ENCODE results near the gene FHIT. TPM values are rescaled to one million over a fixed set of nuclear protein-coding genes. Genes with fewer than 3 reads are reported as not detected.

FHIT gene
- polyA plus RNA-seq, 1 of the 3 experiments (the other 2 are of a cell fraction): 0.41 TPM

DNA sequence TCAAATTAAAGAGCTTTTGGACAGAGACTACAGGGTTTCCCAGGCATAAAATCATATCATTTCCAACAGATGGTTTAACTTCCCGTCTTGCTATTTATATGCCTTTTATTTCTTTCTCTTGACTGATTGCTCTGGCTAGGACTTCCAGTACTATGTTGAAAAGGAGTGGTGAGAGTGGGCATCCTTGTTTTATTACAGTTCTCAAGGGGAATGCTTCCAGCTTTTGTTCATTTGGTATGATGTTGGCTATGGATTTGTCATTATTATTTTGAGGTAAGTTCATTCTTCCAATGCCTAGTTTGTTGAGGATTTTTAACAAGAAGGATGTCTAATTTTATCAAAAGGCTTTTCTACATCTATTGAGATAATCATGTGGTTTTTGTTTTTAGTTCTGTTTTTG lies 1304.9 kb downstream of the FHIT start:
- Histone ChIP-seq H3K36me3 (replicated peaks in 1 of 2; ENCODE audit: control insufficient read depth in 1 of 2, insufficient read depth in 2 of 2, low read length in 1 of 2) (no peaks in the 10 kb centered on the region), H3K4me2 (no peak overlapping the region), H3K9ac (no peak overlapping the region), H3K4me3 (ENCODE audit: low read depth in 2 of 2, low read length in 1 of 2) (no peak overlapping the region), H3K27ac (ENCODE audit: low read depth in 2 of 2, low read length in 1 of 2) (no peak overlapping the region), H3K4me1 (ENCODE audit: control insufficient read depth in 1 of 2, insufficient read depth in 2 of 2, low read depth in 1 of 2, low read length in 1 of 2) (no peaks in the 10 kb centered on the region), H3K79me2 (ENCODE audit: insufficient read depth) (no peaks in the 10 kb centered on the region), H4K20me1 (ENCODE audit: insufficient read depth) (no peaks in the 10 kb centered on the region), H3K9me2 (no peaks in the 10 kb centered on the region), H3K27me3 (ENCODE audit: insufficient read depth) (no peaks in the 10 kb centered on the region), H3F3A (replicated peaks; ENCODE audit: insufficient read depth) (no peaks in the 10 kb centered on the region), H3K9me3 (no peaks in the 10 kb centered on the region), H2AFZ (ENCODE audit: low read depth) (no peak overlapping the region)
- 29% methylated on average over 1 of the region's 1 CpG for WGBS (ENCODE audit: low lambda C conversion rate)
- no peak for DNase-seq
- TF ChIP-seq RAD21 (IDR thresholded peaks at IDR 0.05; ENCODE audit: low read length) (no peak), GATA2 (CRISPR knock-in tag; IDR thresholded peaks at IDR 0.05) (no peak), RXRA (IDR thresholded peaks at IDR 0.05; ENCODE audit: borderline replicate concordance, low read depth) (no peak), CHD2 (IDR thresholded peaks at IDR 0.05; ENCODE audit: low read length, partially characterized antibody) (no peak), TCF12 (IDR thresholded peaks at IDR 0.05) (no peak), ELF1 (IDR thresholded peaks at IDR 0.05) (no peak)
- CTCF ChIA-PET: interaction anchor here (1.9 kb wide), 1 partner anchor 13 kb away, joined by 5 read pairs; no protein-coding TSS in a partner anchor
- POLR2A ChIA-PET: no interaction called here

DNA sequence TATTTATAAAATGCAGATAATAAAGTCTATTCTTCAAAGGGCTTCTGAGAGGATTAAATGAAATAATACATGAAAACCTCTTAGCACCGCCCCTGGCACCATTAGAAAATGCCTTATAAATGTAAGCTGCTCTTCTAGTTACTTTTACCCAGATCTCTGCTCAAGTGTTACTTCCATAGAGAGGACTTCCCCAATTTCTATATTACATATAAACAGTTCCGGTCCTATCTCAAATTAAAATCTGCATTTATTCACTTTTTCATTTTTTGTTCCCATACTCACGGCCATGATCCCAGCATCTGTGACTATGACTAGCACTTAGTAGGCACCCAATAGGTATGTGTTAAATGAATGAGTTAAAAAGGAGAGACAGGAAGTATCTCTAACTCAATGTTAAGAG lies 1310.5 kb downstream of the FHIT start:
- H3K9me3 ChIP-seq: no peaks in the 10 kb centered on the region
- POLR2A ChIA-PET: no interaction called here
- no peaks in the 10 kb centered on the region for H3K27me3 ChIP-seq (ENCODE audit: insufficient read depth)
- H3K36me3 ChIP-seq (replicated peaks in 1 of 2; ENCODE audit: control insufficient read depth in 1 of 2, insufficient read depth in 2 of 2, low read length in 1 of 2): no peaks in the 10 kb centered on the region
- CTCF ChIA-PET: no interaction called here
- no peak overlapping the region for H2AFZ ChIP-seq (ENCODE audit: low read depth)
- H3F3A ChIP-seq (replicated peaks; ENCODE audit: insufficient read depth): no peaks in the 10 kb centered on the region
- no peaks in the 10 kb centered on the region for H4K20me1 ChIP-seq (ENCODE audit: insufficient read depth)
- H3K9me2 ChIP-seq: no peaks in the 10 kb centered on the region
- no peak for TF ChIP-seq POLR2AphosphoS5 (IDR thresholded peaks at IDR 0.05; ENCODE audit: low read depth, low read length)
- TF ChIP-seq NFIC (IDR thresholded peaks at IDR 0.05; ENCODE audit: borderline replicate concordance): no peak
- TF ChIP-seq YY1 (IDR thresholded peaks at IDR 0.05; ENCODE audit: low read depth): no peak
- TF ChIP-seq MEF2A (IDR thresholded peaks at IDR 0.05; ENCODE audit: borderline replicate concordance, low read depth): no peak
- TF ChIP-seq SMC3 (IDR thresholded peaks at IDR 0.05; ENCODE audit: low read depth, low read length): no peak
- TF ChIP-seq, protein P1, sequence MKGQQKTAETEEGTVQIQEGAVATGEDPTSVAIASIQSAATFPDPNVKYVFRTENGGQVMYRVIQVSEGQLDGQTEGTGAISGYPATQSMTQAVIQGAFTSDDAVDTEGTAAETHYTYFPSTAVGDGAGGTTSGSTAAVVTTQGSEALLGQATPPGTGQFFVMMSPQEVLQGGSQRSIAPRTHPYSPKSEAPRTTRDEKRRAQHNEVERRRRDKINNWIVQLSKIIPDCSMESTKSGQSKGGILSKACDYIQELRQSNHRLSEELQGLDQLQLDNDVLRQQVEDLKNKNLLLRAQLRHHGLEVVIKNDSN (IDR thresholded peaks at IDR 0.05; ENCODE audit: borderline replicate concordance, low read depth): no peak
- no peak overlapping the region for H3K4me2 ChIP-seq
- H3K79me2 ChIP-seq (ENCODE audit: insufficient read depth): no peaks in the 10 kb centered on the region
- H3K4me3 ChIP-seq (ENCODE audit: low read depth in 2 of 2, low read length in 1 of 2): no peak overlapping the region
- H3K4me1 ChIP-seq (ENCODE audit: control insufficient read depth in 1 of 2, insufficient read depth in 2 of 2, low read depth in 1 of 2, low read length in 1 of 2): no peaks in the 10 kb centered on the region; a peak in 1 of 4 replicates
- DNase-seq: no peak
- no peak overlapping the region for H3K27ac ChIP-seq (ENCODE audit: low read depth in 2 of 2, low read length in 1 of 2)
- WGBS (ENCODE audit: low lambda C conversion rate): 48% methylated on average over 3 of the region's 3 CpGs
- no peak overlapping the region for H3K9ac ChIP-seq

DNA sequence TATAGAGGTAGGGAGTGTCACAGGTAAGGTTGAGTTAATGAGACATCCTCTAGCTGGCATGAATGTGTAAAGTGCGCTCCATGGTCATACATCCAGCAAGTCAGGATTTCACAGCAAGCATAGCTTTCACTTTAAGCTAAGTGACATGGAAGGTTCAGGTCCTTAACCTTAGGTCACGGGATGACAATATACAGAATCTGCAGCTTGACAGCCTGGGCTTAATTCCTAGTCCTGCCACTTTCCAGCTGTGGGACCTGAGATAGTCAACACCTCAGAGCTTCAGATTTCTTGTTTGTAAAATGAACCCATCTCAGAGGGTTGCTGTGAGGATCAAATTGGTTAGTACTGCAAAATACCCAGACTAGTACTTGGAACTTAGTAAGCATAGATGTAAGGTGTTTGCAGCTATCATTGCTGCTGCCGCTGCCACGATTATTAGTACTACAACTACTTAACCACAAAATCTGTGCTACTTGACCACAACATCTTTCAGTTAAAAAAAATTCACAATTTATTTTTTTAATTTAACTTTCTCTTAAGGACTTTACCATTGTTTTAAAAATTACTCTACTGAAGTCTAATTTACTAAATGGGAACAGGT lies 1311.3 kb downstream of the FHIT start:
- Histone ChIP-seq H3K36me3 (replicated peaks in 1 of 2; ENCODE audit: control insufficient read depth in 1 of 2, insufficient read depth in 2 of 2, low read length in 1 of 2) (no peaks in the 10 kb centered on the region), H3K27me3 (ENCODE audit: insufficient read depth) (no peaks in the 10 kb centered on the region), H3K27ac (ENCODE audit: low read depth in 2 of 2, low read length in 1 of 2) (no peak overlapping the region), H3K4me2 (no peak overlapping the region), H3K9me3 (no peaks in the 10 kb centered on the region), H3K9ac (no peak overlapping the region), H2AFZ (ENCODE audit: low read depth) (no peak overlapping the region), H4K20me1 (ENCODE audit: insufficient read depth) (no peaks in the 10 kb centered on the region), H3K4me3 (ENCODE audit: low read depth in 2 of 2, low read length in 1 of 2) (no peak overlapping the region), H3K9me2 (no peaks in the 10 kb centered on the region), H3K79me2 (ENCODE audit: insufficient read depth) (no peaks in the 10 kb centered on the region), H3K4me1 (ENCODE audit: control insufficient read depth in 1 of 2, insufficient read depth in 2 of 2, low read depth in 1 of 2, low read length in 1 of 2) (no peaks in the 10 kb centered on the region; a peak in 1 of 4 replicates), H3F3A (replicated peaks; ENCODE audit: insufficient read depth) (no peaks in the 10 kb centered on the region)
- ChIA-PET CTCF (no interaction called here), POLR2A (no interaction called here)
- 56% methylated on average over 4 of the region's 4 CpGs for WGBS (ENCODE audit: low lambda C conversion rate)
- no peak for DNase-seq
- TF ChIP-seq ELF1 (IDR thresholded peaks at IDR 0.05) (no peak), SIN3A (IDR thresholded peaks at IDR 0.05; ENCODE audit: borderline replicate concordance, low read depth, low read length) (no peak), YY1 (IDR thresholded peaks at IDR 0.05; ENCODE audit: low read depth) (no peak), POLR2AphosphoS5 (IDR thresholded peaks at IDR 0.05; ENCODE audit: low read depth, low read length) (no peak), GATA2 (CRISPR knock-in tag; IDR thresholded peaks at IDR 0.05) (no peak), EP300 (IDR thresholded peaks at IDR 0.05; ENCODE audit: borderline replicate concordance in 1 of 2, low read depth in 1 of 2, low read length in 1 of 2) (no peak), RFX5 (IDR thresholded peaks at IDR 0.05; ENCODE audit: low read length) (no peak)
- TF ChIP-seq, protein P2, sequence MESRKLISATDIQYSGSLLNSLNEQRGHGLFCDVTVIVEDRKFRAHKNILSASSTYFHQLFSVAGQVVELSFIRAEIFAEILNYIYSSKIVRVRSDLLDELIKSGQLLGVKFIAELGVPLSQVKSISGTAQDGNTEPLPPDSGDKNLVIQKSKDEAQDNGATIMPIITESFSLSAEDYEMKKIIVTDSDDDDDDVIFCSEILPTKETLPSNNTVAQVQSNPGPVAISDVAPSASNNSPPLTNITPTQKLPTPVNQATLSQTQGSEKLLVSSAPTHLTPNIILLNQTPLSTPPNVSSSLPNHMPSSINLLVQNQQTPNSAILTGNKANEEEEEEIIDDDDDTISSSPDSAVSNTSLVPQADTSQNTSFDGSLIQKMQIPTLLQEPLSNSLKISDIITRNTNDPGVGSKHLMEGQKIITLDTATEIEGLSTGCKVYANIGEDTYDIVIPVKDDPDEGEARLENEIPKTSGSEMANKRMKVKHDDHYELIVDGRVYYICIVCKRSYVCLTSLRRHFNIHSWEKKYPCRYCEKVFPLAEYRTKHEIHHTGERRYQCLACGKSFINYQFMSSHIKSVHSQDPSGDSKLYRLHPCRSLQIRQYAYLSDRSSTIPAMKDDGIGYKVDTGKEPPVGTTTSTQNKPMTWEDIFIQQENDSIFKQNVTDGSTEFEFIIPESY (IDR thresholded peaks at IDR 0.05; ENCODE audit: borderline replicate concordance, low read depth): no peak
- TF ChIP-seq, protein P3, sequence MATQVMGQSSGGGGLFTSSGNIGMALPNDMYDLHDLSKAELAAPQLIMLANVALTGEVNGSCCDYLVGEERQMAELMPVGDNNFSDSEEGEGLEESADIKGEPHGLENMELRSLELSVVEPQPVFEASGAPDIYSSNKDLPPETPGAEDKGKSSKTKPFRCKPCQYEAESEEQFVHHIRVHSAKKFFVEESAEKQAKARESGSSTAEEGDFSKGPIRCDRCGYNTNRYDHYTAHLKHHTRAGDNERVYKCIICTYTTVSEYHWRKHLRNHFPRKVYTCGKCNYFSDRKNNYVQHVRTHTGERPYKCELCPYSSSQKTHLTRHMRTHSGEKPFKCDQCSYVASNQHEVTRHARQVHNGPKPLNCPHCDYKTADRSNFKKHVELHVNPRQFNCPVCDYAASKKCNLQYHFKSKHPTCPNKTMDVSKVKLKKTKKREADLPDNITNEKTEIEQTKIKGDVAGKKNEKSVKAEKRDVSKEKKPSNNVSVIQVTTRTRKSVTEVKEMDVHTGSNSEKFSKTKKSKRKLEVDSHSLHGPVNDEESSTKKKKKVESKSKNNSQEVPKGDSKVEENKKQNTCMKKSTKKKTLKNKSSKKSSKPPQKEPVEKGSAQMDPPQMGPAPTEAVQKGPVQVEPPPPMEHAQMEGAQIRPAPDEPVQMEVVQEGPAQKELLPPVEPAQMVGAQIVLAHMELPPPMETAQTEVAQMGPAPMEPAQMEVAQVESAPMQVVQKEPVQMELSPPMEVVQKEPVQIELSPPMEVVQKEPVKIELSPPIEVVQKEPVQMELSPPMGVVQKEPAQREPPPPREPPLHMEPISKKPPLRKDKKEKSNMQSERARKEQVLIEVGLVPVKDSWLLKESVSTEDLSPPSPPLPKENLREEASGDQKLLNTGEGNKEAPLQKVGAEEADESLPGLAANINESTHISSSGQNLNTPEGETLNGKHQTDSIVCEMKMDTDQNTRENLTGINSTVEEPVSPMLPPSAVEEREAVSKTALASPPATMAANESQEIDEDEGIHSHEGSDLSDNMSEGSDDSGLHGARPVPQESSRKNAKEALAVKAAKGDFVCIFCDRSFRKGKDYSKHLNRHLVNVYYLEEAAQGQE (IDR thresholded peaks at IDR 0.05; ENCODE audit: low read depth, low read length): no peak
